Metanephros (tissue), 2 donors: ENCODE measurements around the gene NDUFV3. TPM values are rescaled to one million over a fixed set of nuclear protein-coding genes. Genes with fewer than 3 reads are reported as not detected.

ENCODE experiments used
- small RNA-seq: library from RNA; depleted of rRNA; stranded (forward); fragments of <200 nt; gene quantifications from one replicate; pipeline ENCODE3, GENCODE V24; 2014; ENCODE audit warnings: low replicate concordance
- total RNA-seq: library from RNA; depleted of rRNA; stranded (reverse); fragments of >200 nt; gene quantifications from one replicate; pipeline ENCODE4 v1.2.3, GENCODE V29; 2014

The NDUFV3 gene
- 47.3 TPM for total RNA-seq

DNA sequence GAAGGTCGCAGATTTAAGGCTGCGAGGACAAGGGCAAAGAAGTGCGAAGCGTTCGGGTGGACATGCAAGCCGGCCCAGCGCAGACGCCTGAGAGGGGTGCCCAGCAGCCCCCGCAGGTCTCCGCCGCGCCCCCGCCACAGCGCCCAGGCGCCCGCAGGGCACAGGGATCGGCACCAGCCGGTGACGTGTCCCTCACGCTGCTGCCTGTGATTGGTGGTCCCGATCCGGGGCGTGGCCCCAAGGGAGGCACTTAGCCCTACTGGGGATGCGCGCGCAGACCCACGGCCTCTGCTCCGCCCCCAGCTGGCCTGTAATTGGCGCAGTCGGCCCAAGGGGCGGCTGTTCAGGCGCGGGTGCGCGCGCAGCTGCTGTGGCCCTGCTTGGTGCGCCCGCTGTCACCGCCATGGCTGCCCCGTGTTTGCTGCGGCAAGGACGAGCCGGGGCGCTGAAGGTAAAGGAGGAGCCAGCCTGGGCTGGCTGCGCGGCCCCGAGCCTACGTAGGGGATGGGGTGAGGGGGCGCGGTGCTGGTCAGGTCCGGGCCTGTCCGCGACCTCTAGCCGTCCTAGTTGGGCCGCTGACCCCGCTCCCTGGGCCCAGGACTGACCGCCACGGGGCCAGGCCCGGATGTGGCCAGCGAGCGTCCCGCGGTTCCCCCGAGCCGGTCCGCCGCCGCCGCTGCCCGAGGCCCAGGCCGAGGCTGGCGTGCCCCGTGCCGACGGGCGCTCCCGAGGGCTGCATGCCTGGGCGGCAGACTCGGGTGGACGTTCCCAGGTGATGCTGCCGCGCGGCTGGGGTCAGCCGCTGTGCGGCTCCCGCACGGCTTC, at the start of gene NDUFV3:
TSS of gene NDUFV3 (plus strand) at position 379 of the 825 bp plus-strand sequence. CDS start at position 404, 25 bp downstream.

DNA sequence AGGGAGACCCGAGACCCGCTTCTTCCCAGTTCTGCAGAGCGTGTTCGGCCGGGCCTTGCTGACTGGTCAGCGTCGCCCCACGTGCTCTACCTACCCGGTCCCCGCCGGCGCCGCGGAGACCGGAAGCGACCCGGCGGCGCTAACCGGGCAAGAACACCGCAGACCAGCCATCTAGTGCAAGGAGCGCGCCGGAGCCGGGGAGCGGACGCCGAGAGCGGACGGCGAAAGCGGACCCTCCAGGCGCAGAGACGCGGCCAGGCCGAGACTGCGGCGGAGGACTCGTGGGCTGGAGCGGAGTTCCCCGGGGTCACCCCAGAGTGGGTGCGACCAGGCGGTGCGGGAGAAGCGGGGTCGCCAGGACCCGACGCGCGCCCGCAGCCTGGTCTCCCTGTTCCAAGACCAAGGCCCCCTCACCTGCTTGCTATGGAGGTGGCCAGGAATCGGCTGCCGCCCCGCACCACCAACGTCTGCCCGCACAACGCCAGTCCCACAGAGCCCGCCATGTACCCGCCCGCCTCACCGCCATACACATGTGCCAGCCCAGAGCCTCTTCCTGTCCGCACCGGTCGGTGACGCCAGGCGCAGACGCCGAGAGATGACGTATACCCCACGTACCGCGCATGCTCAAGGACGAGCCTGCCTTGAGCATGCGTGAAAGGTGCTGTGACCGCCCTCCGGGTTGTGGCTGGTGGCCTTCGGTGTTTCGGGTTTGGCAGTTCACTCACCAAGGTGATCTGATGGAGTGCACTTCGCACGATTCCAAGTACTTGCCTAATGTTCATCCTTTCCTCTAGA, 13.9 kb upstream of the NDUFV3 start, which contains the start of gene WDR4:
TSS of gene WDR4 (minus strand) at position 547 of the 795 bp plus-strand sequence. CDS start at position 503, 44 bp downstream.

DNA sequence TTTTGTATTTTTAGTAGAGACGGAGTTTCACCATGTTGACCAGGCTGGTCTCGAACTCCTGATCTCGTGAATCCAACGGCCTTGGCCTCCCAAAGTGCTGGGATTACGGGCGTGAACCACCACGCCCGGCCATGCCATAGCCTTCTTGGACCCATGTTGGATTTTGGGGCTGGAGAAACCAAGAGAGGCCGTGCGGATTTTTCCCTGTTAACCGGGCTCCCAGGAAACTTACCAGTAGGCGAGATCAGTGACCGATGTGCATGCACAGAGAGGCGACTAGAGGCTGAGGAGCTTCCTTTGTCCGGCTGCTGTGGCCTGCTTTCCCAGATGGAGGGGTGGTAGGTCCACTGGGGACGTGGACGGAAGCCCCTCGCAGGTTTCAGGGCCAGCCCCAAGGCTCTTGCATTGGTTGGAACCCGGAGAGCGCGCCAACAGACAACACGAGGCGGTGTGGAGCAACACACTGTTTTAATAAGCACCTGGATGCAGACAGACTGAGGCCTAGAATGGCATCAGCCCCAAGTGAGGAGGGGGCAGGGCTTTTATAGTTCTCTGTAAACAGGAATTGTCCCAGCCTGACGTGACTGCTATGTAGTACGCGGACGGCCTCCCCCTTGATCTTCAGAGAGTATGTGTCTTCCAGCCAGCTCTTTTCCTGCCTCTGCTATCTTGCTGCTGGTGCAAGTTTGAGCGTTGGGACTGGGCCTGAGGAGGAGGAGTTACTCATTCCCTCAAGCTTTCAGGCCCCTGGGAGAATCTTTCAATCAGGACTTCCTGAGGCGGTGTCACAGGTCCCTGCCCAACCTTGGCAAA, 32.2 kb downstream of the NDUFV3 start, which contains the start of gene ERVH48-1:
TSS of gene ERVH48-1 (minus strand) at position 517 of the 813 bp plus-strand sequence. CDS start 6,624 bp downstream, outside the sequence.

Small RNA genes within 50 kb of the gene (small RNA-seq; reads per million reads assigned to genes)
- gene MIR5692B, result not detected

Other genes with a start within 250 kb of the NDUFV3 start
- 30.1 TPM for gene PDE9A, start 239.7 kb upstream of the NDUFV3 start, total RNA-seq
- gene WDR4, start 13.8 kb upstream of the NDUFV3 start, total RNA-seq, result 17.9 TPM
- gene ERVH48-1, start 32.3 kb downstream of the NDUFV3 start, total RNA-seq, result 0.18 TPM
- 27.4 TPM for gene PKNOX1, start 81.3 kb downstream of the NDUFV3 start, total RNA-seq
- 12.9 TPM for gene CBS, start 182.5 kb downstream of the NDUFV3 start, total RNA-seq
- 50.9 TPM for gene U2AF1, start 214.3 kb downstream of the NDUFV3 start, total RNA-seq